ENCODE measurements around the gene HEMGN.

Gene HEMGN

DNA sequence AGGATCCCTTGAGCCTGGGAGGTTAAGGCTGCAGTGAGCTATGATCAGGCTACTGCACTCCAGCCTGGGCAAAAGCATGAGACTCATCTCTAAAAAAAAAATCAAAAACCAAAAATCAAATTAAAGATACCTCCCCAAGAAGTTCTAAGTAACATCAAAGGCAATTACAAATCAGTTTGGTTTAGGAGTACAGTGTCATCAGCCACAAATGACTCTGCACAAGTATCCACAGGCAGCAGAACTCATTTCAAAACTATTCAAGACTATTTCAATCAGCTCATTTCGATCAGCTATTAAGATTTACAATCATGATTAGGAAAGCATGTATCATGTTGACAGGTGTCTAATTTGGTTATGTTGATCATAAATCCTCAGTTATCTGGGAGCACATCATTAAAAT lies 34.8 kb downstream of the HEMGN start:
- Histone ChIP-seq H3K4me1 (ENCODE audit: control insufficient read depth, insufficient read depth, low read length) (no peaks in the 10 kb centered on the region), H3K9me3 (ENCODE audit: control insufficient read depth, insufficient read depth, low read length) (no peaks in the 10 kb centered on the region), H3K4me3 (ENCODE audit: low read depth, low read length) (no peak overlapping the region), H3K36me3 (ENCODE audit: control insufficient read depth, insufficient read depth, low read length) (no peaks in the 10 kb centered on the region), H3K9ac (ENCODE audit: low read depth, low read length) (no peak overlapping the region), H3K27me3 (ENCODE audit: control insufficient read depth, insufficient read depth, low read length) (no peaks in the 10 kb centered on the region)

DNA sequence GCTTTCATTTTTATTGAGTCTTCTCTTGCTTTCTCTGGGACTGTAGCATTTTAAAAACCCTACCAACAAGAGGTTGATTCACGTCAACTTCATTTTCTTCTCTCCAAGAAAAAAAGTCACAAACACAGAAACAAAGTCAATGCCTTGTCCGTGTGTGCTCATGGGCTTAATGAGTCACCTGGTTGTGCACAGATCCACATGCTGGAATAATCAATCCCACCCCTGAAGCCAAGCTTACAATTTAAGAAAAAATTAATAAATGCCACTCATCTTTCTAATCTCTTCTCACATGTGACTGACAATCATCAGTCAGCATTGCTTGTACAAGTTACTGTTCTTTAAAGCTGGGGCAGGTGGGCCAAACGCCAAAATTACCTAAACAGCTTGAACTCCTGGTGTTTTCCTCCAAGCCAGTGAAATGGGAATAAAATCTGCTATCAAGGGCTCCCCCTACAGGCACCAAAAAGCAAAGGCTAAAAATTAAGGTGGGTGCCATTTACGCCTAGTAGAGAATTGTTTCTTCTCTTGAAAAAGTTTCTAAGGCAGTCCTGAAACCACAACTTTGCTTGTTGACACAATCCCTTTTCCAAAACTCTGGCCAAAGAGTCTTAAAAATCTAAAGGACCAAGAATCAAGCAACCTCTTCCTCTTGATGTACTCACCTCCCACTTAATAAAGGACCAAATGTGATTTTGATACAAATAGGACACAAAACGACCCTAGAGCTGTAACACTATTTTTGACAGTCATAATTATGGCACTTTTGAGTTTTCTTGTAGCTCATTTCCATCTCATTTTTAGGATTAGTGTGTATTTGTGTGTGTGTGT lies 37.0 kb downstream of the HEMGN start:
- H3K27me3 ChIP-seq (ENCODE audit: control insufficient read depth, insufficient read depth, low read length), result no peaks in the 10 kb centered on the region
- H3K9me3 ChIP-seq (ENCODE audit: control insufficient read depth, insufficient read depth, low read length), result no peaks in the 10 kb centered on the region
- no peak overlapping the region for H3K4me3 ChIP-seq (ENCODE audit: low read depth, low read length)
- no peaks in the 10 kb centered on the region for H3K36me3 ChIP-seq (ENCODE audit: control insufficient read depth, insufficient read depth, low read length)
- H3K4me1 ChIP-seq (ENCODE audit: control insufficient read depth, insufficient read depth, low read length), result no peaks in the 10 kb centered on the region
- H3K9ac ChIP-seq (ENCODE audit: low read depth, low read length), result no peak overlapping the region

DNA sequence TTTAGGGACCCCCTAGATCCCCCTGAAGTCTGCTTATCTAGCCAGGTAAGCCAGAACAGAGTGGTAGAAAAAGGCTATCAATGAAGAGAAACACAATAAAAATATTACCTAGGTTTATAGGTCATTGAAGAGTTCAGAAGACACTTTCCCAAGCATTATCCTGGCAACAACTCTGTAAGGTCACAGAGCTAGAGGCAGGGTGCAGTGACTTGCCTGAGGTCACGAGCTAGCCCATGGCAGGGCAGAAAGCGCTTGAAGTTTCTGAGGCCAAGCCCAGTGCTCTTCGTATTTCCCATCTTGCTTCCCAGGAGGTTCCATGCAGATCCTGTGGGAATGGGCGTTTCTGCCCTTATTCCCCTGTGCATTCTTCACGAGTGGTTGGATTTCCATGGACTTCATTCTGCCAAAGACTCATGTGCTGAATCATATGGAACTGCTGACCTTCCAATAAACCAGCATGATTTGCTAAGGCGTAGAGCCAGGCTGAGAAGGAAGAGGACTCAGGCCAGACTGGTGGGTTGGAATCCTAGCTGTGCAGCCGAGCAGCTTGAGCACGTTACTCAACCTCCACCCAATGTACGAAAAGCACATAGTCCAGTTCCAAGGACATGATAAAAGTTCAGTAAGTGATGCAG lies 37.8 kb downstream of the HEMGN start:
- no peaks in the 10 kb centered on the region for H3K36me3 ChIP-seq (ENCODE audit: control insufficient read depth, insufficient read depth, low read length)
- no peak overlapping the region for H3K4me3 ChIP-seq (ENCODE audit: low read depth, low read length)
- H3K4me1 ChIP-seq (ENCODE audit: control insufficient read depth, insufficient read depth, low read length), result no peaks in the 10 kb centered on the region
- no peaks in the 10 kb centered on the region for H3K9me3 ChIP-seq (ENCODE audit: control insufficient read depth, insufficient read depth, low read length)
- H3K27me3 ChIP-seq (ENCODE audit: control insufficient read depth, insufficient read depth, low read length), result no peaks in the 10 kb centered on the region
- H3K9ac ChIP-seq (ENCODE audit: low read depth, low read length), result no peak overlapping the region

DNA sequence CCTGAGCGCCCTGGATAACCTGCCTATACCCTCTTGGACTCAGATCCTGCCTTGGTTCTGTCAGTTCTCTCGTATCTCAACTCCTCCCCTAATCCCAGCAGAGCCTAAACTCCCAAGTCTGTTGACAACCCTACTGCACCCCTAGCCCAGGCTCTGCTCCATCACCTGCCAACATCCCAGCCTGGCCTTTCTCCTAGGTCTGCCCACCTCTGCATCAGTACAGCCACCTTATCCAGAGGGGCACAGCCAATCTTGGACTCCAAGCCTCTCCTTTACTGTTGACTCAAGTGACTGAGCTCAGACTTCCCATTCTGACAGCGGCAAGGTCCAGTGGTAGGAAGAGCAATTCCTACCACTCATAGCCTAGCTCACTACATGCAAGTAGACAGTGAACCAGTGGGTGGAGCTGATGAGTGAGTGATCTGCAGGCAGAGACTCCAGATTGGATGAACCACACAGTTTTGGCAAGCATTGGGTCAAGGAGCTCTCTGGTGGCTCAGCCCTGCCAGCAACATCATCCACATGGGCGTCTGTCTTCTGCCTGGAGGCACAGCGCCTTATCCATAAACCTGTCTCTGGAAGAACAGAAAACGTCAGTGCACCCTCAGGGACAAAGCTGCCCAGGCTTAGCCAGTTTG lies 42.2 kb downstream of the HEMGN start:
- no peaks in the 10 kb centered on the region for H3K9me3 ChIP-seq (ENCODE audit: control insufficient read depth, insufficient read depth, low read length)
- H3K4me3 ChIP-seq (ENCODE audit: low read depth, low read length), result no peak overlapping the region
- no peaks in the 10 kb centered on the region for H3K36me3 ChIP-seq (ENCODE audit: control insufficient read depth, insufficient read depth, low read length)
- H3K4me1 ChIP-seq (ENCODE audit: control insufficient read depth, insufficient read depth, low read length), result no peaks in the 10 kb centered on the region
- H3K27me3 ChIP-seq (ENCODE audit: control insufficient read depth, insufficient read depth, low read length), result peaks cover 7% of the 10 kb centered on the region
- H3K9ac ChIP-seq (ENCODE audit: low read depth, low read length), result no peak overlapping the region

DNA sequence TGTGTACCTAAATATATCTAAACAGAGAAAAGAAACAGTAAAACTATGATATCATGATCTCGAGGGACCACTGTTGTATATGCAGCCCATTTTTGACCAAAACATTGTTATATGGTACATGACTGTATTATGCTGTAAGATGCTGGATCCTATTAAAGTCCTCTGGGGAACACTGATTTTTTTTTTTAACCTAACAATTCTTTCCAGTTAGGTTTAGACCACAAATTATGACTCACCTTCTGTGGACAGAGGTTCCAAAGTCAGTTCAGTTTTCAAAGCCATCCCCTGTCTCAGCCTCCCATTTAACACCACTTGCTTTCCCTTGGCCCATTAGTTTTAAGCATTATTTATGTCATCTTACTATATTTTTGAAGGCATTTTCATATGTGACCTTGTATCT lies 42.8 kb downstream of the HEMGN start:
- H3K4me3 ChIP-seq (ENCODE audit: low read depth, low read length), result no peak overlapping the region
- H3K9me3 ChIP-seq (ENCODE audit: control insufficient read depth, insufficient read depth, low read length), result no peaks in the 10 kb centered on the region
- no peak overlapping the region for H3K9ac ChIP-seq (ENCODE audit: low read depth, low read length)
- H3K27me3 ChIP-seq (ENCODE audit: control insufficient read depth, insufficient read depth, low read length), result peaks cover 7% of the 10 kb centered on the region
- H3K4me1 ChIP-seq (ENCODE audit: control insufficient read depth, insufficient read depth, low read length), result no peaks in the 10 kb centered on the region
- H3K36me3 ChIP-seq (ENCODE audit: control insufficient read depth, insufficient read depth, low read length), result no peaks in the 10 kb centered on the region

DNA sequence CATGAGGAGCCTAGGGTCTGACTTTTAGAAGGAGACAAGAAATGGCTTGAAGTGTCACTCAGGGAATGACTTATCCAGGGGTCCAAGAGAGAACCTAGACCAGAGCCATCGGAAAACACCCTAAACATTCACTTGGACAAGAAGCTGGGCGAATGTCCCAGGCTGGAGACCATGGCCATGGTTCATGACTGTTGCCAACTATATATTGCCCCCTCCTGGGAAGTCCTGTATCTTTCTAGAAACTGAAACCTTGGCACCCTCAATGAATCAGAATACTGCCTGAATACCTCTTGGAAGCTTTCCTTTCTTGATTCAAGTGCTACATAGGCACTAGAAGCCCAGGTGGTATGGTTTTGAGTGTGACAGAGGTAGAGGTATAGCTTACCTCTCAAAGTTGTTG lies 45.6 kb downstream of the HEMGN start:
- no peaks in the 10 kb centered on the region for H3K36me3 ChIP-seq (ENCODE audit: control insufficient read depth, insufficient read depth, low read length)
- H3K9me3 ChIP-seq (ENCODE audit: control insufficient read depth, insufficient read depth, low read length), result no peaks in the 10 kb centered on the region
- peaks cover 17% of the 10 kb centered on the region for H3K27me3 ChIP-seq (ENCODE audit: control insufficient read depth, insufficient read depth, low read length)
- no peaks in the 10 kb centered on the region for H3K4me1 ChIP-seq (ENCODE audit: control insufficient read depth, insufficient read depth, low read length)
- no peak overlapping the region for H3K9ac ChIP-seq (ENCODE audit: low read depth, low read length)
- H3K4me3 ChIP-seq (ENCODE audit: low read depth, low read length), result no peak overlapping the region

DNA sequence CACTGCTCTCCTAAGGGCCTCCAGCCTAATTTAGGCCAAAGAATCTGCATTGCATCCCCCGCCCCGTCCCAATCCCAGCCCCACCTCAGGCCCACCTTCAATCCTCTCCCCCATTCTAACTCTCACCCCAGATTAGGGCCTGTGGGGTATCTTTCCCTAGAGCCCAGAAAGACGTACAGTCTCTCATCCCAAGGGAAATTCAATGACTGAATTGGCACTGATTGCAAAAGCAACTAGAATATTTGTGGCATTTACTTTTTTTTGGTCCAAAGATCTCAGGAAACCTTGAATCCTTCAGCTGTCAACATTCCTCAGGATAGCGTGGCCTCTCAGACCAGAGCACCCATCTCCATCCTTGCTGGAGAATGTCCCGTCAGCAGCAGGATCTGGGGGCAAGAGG lies 46.2 kb downstream of the HEMGN start:
- Histone ChIP-seq H3K4me3 (ENCODE audit: low read depth, low read length) (no peak overlapping the region), H3K9me3 (ENCODE audit: control insufficient read depth, insufficient read depth, low read length) (no peaks in the 10 kb centered on the region), H3K36me3 (ENCODE audit: control insufficient read depth, insufficient read depth, low read length) (no peaks in the 10 kb centered on the region), H3K4me1 (ENCODE audit: control insufficient read depth, insufficient read depth, low read length) (no peaks in the 10 kb centered on the region), H3K9ac (ENCODE audit: low read depth, low read length) (no peak overlapping the region), H3K27me3 (ENCODE audit: control insufficient read depth, insufficient read depth, low read length) (peaks cover 17% of the 10 kb centered on the region)

DNA sequence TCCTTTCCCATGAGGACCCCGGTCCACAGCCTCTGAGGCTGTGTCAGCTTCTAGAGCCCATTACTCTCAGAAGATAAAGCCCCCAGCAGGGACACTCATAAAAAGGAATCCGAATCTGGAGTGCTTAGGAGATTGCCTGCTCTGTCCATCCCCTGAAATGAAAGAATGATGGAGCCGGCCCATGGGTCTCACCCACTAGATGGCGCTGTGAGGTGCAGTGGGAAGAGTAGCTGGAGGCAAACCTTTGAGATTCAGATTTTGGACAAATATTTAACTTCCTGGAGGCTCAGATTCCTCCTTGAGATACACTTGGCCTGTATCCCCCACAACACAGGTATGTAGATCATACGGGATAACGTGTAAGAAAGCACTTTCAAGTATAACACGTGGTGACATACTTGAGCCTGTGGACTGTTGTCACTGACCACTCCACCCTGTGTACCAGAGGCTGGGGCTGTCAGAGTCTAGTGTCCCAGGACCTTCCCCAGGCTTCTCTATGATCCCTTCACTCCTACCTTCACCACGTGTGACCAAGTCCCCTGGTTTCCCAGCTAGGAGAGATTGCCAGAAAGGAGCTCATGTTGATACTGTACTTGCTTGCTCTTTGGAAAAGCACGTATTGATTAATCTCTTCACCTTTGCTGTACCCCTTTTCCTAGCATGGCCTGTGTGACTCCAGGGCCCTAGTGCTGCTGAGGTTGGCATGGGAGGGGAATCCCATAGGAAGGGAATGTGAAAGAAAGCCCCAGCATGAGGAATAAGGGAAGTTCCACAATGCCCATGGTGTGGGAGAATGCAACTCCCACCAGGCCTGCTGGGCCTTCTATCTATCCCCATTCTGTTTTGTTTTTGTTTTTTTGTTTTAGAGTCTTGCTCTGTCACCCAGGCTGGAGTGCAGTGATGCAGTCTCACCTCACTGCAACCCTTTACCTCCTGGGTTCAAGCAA lies 47.8 kb downstream of the HEMGN start:
- Histone ChIP-seq H3K9me3 (ENCODE audit: control insufficient read depth, insufficient read depth, low read length) (no peaks in the 10 kb centered on the region), H3K27me3 (ENCODE audit: control insufficient read depth, insufficient read depth, low read length) (peaks cover 17% of the 10 kb centered on the region), H3K9ac (ENCODE audit: low read depth, low read length) (no peak overlapping the region)

DNA sequence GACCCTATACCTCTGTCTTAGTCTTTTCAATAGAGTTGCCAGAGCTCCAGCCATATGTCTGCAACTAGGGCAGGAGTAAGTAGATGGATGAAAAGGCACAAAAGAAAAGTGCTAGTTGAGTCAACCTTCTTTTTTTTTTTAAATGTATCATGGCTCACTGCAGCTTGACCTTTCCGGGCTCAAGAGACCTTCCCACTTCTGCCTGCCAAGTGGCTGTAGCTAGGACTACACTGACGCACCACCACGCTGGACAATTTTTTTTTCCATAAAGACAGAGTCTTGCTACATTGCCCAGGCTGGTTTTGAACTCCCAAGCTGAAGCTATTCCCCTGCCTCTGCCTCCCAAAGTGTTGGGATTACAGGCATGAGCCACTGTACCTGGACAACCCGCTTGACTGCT lies 57.6 kb downstream of the HEMGN start:
- no peaks in the 10 kb centered on the region for H3K4me1 ChIP-seq (ENCODE audit: control insufficient read depth, insufficient read depth, low read length)
- peaks cover 3% of the 10 kb centered on the region for H3K27me3 ChIP-seq (ENCODE audit: control insufficient read depth, insufficient read depth, low read length)
- H3K36me3 ChIP-seq (ENCODE audit: control insufficient read depth, insufficient read depth, low read length), result no peaks in the 10 kb centered on the region
- no peak overlapping the region for H3K4me3 ChIP-seq (ENCODE audit: low read depth, low read length)
- H3K9me3 ChIP-seq (ENCODE audit: control insufficient read depth, insufficient read depth, low read length), result no peaks in the 10 kb centered on the region
- no peak overlapping the region for H3K9ac ChIP-seq (ENCODE audit: low read depth, low read length)

More for the DNA sequence above, 47.8 kb downstream of the HEMGN start:
- no peaks in the 10 kb centered on the region for H3K36me3 ChIP-seq (ENCODE audit: control insufficient read depth, insufficient read depth, low read length)
- H3K4me3 ChIP-seq (ENCODE audit: low read depth, low read length), result no peak overlapping the region
- no peaks in the 10 kb centered on the region for H3K4me1 ChIP-seq (ENCODE audit: control insufficient read depth, insufficient read depth, low read length)
